ENCODE data around the gene NPAS4.
A peak's percentile ranks its signal among the peaks of the same experiment; 100 is the strongest.
"Not testable (repeated sequence)": the region's sequence is repeated elsewhere in the genome, so short reads cannot be mapped to it uniquely, and the experiment has no call there.

The NPAS4 gene

GRCh38 chr11:66418168-66418985 is 2.5 kb upstream of the NPAS4 start:
- DNase-seq = peak; percentile 64

GRCh38 chr11:66418986-66419308 is 1.9 kb upstream of the NPAS4 start:
- no peak for DNase-seq

- no peak for DNase-seq
Observed at GRCh38 chr11:66419825-66420224, 1.0 kb upstream of the NPAS4 start.

GRCh38 chr11:66421492-66422205 is 814 bp downstream of the NPAS4 start:
- DNase-seq = peak; percentile 90

GRCh38 chr11:66426314-66426713 is 5.5 kb downstream of the NPAS4 start:
- no peak for DNase-seq

- DNase-seq = no peak
Observed at GRCh38 chr11:66428933-66429332, 8.1 kb downstream of the NPAS4 start.

GRCh38 chr11:66429983-66430602 is 9.3 kb downstream of the NPAS4 start:
- no peak for DNase-seq

GRCh38 chr11:66431287-66431686 is 10.5 kb downstream of the NPAS4 start:
- DNase-seq = not testable (repeated sequence)

- not testable (repeated sequence) for DNase-seq
Observed at GRCh38 chr11:66431871-66432329, 11.1 kb downstream of the NPAS4 start.

- no peak for DNase-seq
Observed at GRCh38 chr11:66432597-66432996, 11.8 kb downstream of the NPAS4 start.

GRCh38 chr11:66437979-66438503 is 17.2 kb downstream of the NPAS4 start:
- DNase-seq = no peak

- peak; percentile 92 for DNase-seq
Observed at GRCh38 chr11:66438504-66439466, 17.9 kb downstream of the NPAS4 start, which contains the start of gene MRPL11. MRPL11 (minus strand) TSS chr11:66438848; CDS start chr11:66438754, 94 bp downstream.

GRCh38 chr11:66440101-66440939 is 19.5 kb downstream of the NPAS4 start:
- DNase-seq = not testable (repeated sequence)

GRCh38 chr11:66440940-66441282 is 20.1 kb downstream of the NPAS4 start:
- DNase-seq = not testable (repeated sequence)

- no peak for DNase-seq
Observed at GRCh38 chr11:66443602-66444001, 22.8 kb downstream of the NPAS4 start.

- DNase-seq = no peak
Observed at GRCh38 chr11:66447012-66447411, 26.2 kb downstream of the NPAS4 start.

GRCh38 chr11:66448523-66448922 is 27.7 kb downstream of the NPAS4 start:
- DNase-seq = no peak

GRCh38 chr11:66450560-66450959 is 29.7 kb downstream of the NPAS4 start:
- no peak for DNase-seq

GRCh38 chr11:66451663-66452062 is 30.8 kb downstream of the NPAS4 start:
- no peak for DNase-seq

- no peak for DNase-seq
Observed at GRCh38 chr11:66454247-66454646, 33.4 kb downstream of the NPAS4 start.

GRCh38 chr11:66454828-66455227 is 34.0 kb downstream of the NPAS4 start:
- DNase-seq = no peak
